Transverse colon (tissue), 4 donors: ENCODE results near the gene KIAA1217. TPM values are rescaled to one million over a fixed set of nuclear protein-coding genes. Genes with fewer than 3 reads are reported as not detected.

Source experiments
- DNase-seq: peaks from one replicate; pipeline ENCODE4 v3.0.0-alpha.2; 2019
- H3K27ac ChIP-seq, 4 donors: fragments of 200-600 bp; sonication (generic); 2 replicates each; pipeline ENCODE4 v1.5.1; 2016 to 2018; ENCODE audit warnings: inconsistent platforms in 4 of 4
- H3K27me3 ChIP-seq: fragments of 200-600 bp; sonication (generic); 2 replicates; pipeline ENCODE4 v1.5.1; 2017; ENCODE audit warnings: inconsistent platforms
- H3K36me3 ChIP-seq, 4 donors: fragments of 200-600 bp; sonication (generic); 2 replicates each; pipeline ENCODE4 v1.5.1; 2017 to 2019; ENCODE audit warnings: inconsistent platforms in 4 of 4
- H3K4me1 ChIP-seq, 4 donors: fragments of 200-600 bp; sonication (generic); 2 replicates each; pipeline ENCODE4 v1.5.1; 2017 to 2020; ENCODE audit warnings: inconsistent platforms in 4 of 4
- H3K4me3 ChIP-seq, 4 donors: fragments of 200-600 bp; sonication (generic); 1 replicate in 1 of 4; 2 replicates in 3 of 4; pipeline versions ENCODE4 v1.5.1 to v1.6.1; 2017 to 2019; ENCODE audit warnings: inconsistent platforms in 4 of 4
- H3K9me3 ChIP-seq, 2 donors: fragments of 200-600 bp; sonication (generic); 2 replicates each; pipeline ENCODE4 v1.5.1; 2017 to 2019; ENCODE audit warnings: inconsistent platforms in 2 of 2
- EP300 ChIP-seq: sonication (generic); formaldehyde crosslinking; IDR thresholded peaks from one replicate; pipeline ENCODE4 v1.6.1; 2017; ENCODE audit warnings: antibody characterized with exemption, low read depth
- POLR2A ChIP-seq: fragments of 450-650 bp; IDR thresholded peaks from one replicate; pipeline ENCODE4 v1.6.1; 2016; ENCODE audit warnings: antibody characterized with exemption, mild to moderate bottlenecking, moderate library complexity
- POLR2AphosphoS5 ChIP-seq, 3 donors: sonication (generic); formaldehyde crosslinking; IDR thresholded peaks; one replicate each; pipeline ENCODE4 v1.6.1; 2016; ENCODE audit warnings: antibody characterized with exemption in 3 of 3
- WGBS, 2 donors: methylation state at CpG; one replicate each; pipeline ENCODE4 v1.1.5; 2018; ENCODE audit warnings: low coverage in 1 of 2; 5-methylcytosine and 5-hydroxymethylcytosine counted together
- in situ Hi-C, 4 donors: fragments of 200-750 bp; cut with MboI; loops; one replicate each; pipeline versions ENCODE4 v1.15.0 to v1.15.1; 2017; ENCODE audit warnings: low sequenced_read_pairs in 3 of 4, low pct_ligation_motif_present in 1 of 4, low pct_unique_long_range_greater_than_20kb in 1 of 4
- intact Hi-C: fragments of 100-400 bp; cut with DNase I; formaldehyde crosslinking; loops from one replicate; pipeline ENCODE4 v1.15.1; 2023; ENCODE audit warnings: low total_unique reads
- total RNA-seq, 4 donors: library from RNA; depleted of rRNA; stranded (reverse); fragments of >200 nt; gene quantifications; one replicate each; pipeline ENCODE4 v1.1.0, GENCODE V29; 2016
- TF ChIP-seq, protein P1 (sequence below), 5 experiments: fragments of 200-600 bp in 3 of 5; fragments of 450-650 bp in 2 of 5; sonication (generic) in 3 of 5; IDR thresholded peaks; 1 replicate in 2 of 5; 2 replicates in 3 of 5; pipeline ENCODE4 v1.5.1; 2016 to 2017; ENCODE audit warnings: antibody characterized with exemption in 5 of 5, inconsistent platforms in 3 of 5, mild to moderate bottlenecking in 2 of 5, moderate library complexity in 1 of 5

KIAA1217 gene
- total RNA-seq, 4 donors from 2014 or later, result 56.5 to 175 (median 72.0) TPM

DNA sequence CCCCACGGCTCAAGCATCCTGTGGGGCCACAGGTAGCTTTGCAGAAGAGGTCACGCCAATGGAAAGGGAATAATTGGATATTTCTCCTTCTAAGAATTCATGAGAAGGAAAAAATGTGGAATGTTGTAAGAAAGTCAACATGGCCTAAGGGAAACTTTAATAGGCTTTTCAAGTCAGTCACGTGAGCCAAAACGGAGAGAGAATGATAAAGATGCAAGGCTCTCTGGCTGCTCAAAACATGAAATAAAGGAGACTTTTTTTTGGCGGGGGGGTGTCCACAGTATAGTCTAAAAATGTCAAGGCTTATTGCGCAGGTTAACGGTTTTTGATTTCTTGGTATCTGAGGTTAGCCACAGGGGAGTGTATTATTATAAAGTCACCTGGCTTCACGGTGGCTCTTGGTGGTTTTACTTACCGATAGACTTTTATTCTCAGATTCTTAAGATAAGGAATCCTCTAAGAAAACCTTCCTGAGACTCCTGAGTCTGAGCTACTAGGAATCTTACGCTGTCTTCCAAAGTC lies 366.6 kb downstream of the KIAA1217 start:
- WGBS, 2 donors, result 80 to 81% methylated on average over 10 of the region's 10 CpGs
- no peaks in the 10 kb centered on the region for H3K36me3 ChIP-seq
- intact Hi-C loops (no loop called here), in situ Hi-C loops (no loop called here)
- DNase-seq, result no peak
- TF ChIP-seq POLR2AphosphoS5 (IDR thresholded peaks at IDR 0.05) (no peak), POLR2A (no peak), EP300 (no peak)
- TF ChIP-seq, protein P1, sequence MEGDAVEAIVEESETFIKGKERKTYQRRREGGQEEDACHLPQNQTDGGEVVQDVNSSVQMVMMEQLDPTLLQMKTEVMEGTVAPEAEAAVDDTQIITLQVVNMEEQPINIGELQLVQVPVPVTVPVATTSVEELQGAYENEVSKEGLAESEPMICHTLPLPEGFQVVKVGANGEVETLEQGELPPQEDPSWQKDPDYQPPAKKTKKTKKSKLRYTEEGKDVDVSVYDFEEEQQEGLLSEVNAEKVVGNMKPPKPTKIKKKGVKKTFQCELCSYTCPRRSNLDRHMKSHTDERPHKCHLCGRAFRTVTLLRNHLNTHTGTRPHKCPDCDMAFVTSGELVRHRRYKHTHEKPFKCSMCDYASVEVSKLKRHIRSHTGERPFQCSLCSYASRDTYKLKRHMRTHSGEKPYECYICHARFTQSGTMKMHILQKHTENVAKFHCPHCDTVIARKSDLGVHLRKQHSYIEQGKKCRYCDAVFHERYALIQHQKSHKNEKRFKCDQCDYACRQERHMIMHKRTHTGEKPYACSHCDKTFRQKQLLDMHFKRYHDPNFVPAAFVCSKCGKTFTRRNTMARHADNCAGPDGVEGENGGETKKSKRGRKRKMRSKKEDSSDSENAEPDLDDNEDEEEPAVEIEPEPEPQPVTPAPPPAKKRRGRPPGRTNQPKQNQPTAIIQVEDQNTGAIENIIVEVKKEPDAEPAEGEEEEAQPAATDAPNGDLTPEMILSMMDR (IDR thresholded peaks at IDR 0.05), result no peak
- H3K4me1 ChIP-seq, result no peaks in the 10 kb centered on the region
- H3K27ac ChIP-seq, result no peak overlapping the region
- no peaks in the 10 kb centered on the region for H3K27me3 ChIP-seq
- no peak overlapping the region for H3K4me3 ChIP-seq
- no peaks in the 10 kb centered on the region for H3K9me3 ChIP-seq

DNA sequence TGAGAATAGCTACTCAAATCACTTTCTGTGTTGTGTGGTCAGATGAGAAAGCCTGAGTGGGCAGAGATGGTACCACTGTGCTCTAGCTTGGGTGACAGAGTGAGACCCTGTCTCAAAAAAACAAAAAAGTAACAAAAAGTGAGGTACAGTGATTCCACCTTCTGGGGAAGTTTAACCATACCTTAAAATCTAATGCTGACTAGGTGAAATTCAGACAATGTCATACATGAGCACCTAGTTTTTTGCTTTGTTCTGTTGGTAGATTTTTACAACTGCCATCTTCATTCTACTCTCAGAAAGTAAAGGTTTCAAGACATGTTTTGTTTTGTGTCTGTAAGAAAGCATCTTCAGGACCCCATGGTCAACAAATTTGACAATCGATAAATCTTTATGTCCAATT lies 370.5 kb downstream of the KIAA1217 start:
- in situ Hi-C loops (no loop called here), intact Hi-C loops (no loop called here)
- Histone ChIP-seq H3K27ac (no peak overlapping the region), H3K36me3 (no peaks in the 10 kb centered on the region), H3K4me1 (no peaks in the 10 kb centered on the region), H3K9me3 (no peaks in the 10 kb centered on the region), H3K4me3 (no peak overlapping the region), H3K27me3 (no peaks in the 10 kb centered on the region)
- no peak for TF ChIP-seq POLR2A
- TF ChIP-seq EP300, result no peak
- TF ChIP-seq POLR2AphosphoS5 (IDR thresholded peaks at IDR 0.05), result no peak
- TF ChIP-seq, protein P1 (IDR thresholded peaks at IDR 0.05), result no peak
- WGBS, 2 donors, result 90 to 100% methylated on average over 1 of the region's 1 CpG
- no peak for DNase-seq

DNA sequence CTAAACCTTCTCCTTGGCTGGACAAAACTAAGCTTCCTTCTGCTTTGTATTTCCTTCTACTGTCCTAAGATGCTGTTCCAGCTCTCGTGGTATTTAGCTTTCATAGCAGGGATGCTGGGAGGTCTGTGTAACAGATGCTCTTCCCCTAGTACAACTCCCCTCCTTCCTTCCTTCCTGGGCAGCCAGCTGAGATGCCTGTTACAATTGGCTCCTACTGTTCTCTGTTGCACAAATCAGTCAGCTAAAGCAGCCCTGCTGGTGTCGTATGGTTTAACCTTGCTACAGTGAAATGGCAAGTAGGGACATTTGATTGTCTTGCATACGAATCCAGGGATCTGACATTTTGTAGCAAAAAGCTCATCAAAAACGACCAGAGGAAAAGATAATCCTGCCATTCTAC lies 371.0 kb downstream of the KIAA1217 start:
- in situ Hi-C loops (no loop called here), intact Hi-C loops (no loop called here)
- H3K9me3 ChIP-seq, result no peaks in the 10 kb centered on the region
- H3K36me3 ChIP-seq, result no peaks in the 10 kb centered on the region
- H3K4me1 ChIP-seq, result no peaks in the 10 kb centered on the region
- no peak overlapping the region for H3K27ac ChIP-seq
- DNase-seq, result no peak
- WGBS, 2 donors, result 65 to 69% methylated on average over 4 of the region's 4 CpGs
- H3K27me3 ChIP-seq, result no peaks in the 10 kb centered on the region
- no peak for TF ChIP-seq POLR2A
- no peak overlapping the region for H3K4me3 ChIP-seq

DNA sequence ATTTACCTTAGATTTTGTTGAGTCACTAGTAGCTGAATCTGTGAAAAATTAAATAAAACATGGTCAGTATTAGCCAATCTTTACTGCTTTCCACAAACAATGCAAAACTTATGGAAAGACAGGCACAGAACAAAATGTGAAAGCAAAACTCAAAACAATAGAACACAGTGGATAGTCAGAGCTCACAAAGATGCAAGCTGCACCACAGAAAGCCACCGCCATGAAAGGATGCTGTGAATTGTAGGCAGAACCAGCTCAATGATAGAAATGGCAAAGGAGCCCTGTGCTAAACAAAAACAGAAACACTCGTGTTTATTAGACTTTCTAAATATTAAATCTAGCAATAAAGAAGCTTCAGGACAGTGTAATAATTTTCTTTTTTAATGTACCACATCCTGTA lies 380.3 kb downstream of the KIAA1217 start:
- peaks cover 0 to 82% (median 31%) of the 10 kb centered on the region in 4 donors for H3K36me3 ChIP-seq
- intact Hi-C loops (no loop called here), in situ Hi-C loops (no loop called here)
- 86 to 100% methylated on average over 2 of the region's 2 CpGs for WGBS, 2 donors
- no peak overlapping the region for H3K27ac ChIP-seq
- no peak for DNase-seq
- H3K9me3 ChIP-seq, result no peaks in the 10 kb centered on the region
- H3K4me3 ChIP-seq, result no peak overlapping the region
- no peaks in the 10 kb centered on the region for H3K27me3 ChIP-seq
- H3K4me1 ChIP-seq, result no peaks in the 10 kb centered on the region
- TF ChIP-seq, protein P1 (IDR thresholded peaks at IDR 0.05), result no peak
- TF ChIP-seq POLR2A (no peak), EP300 (no peak), POLR2AphosphoS5 (IDR thresholded peaks at IDR 0.05) (no peak)

DNA sequence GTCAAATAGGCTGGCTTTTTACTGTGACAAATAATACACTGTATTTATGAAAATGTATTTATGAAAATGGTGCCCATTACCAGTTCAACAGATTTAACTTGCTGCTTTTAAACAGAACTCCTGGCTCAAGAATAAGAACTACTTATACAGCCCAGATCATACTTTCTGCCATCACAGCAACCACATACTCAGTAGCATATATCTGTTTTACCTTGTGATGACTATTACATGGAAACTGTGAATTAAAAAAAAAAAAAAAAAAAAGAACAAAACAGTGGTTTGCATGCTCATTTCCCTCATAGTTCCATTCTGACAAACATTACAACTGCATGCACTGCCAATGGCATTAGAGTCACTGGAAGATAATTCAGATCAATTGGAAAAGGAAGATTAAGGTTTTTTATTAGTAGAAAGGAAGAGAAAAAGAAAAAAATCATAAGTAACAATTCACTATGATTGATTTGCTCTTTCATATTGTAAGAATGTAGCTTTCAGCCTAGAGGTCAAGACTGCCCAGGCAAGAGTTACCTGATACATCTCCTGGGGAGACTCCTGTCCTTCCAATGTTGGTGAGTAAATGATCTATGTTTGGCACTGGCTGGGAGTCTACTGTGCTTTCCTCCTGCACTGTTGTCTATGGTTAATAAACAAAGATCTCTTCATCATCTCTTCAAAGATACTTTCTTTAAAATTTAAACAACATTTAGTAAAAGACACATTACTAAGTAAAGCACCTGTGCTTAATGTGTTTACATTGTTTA lies 381.9 kb downstream of the KIAA1217 start:
- in situ Hi-C loops (no loop called here), intact Hi-C loops (no loop called here)
- TF ChIP-seq POLR2AphosphoS5 (IDR thresholded peaks at IDR 0.05) (no peak), POLR2A (no peak), EP300 (no peak)
- TF ChIP-seq, protein P1 (IDR thresholded peaks at IDR 0.05), result no peak

More for the DNA sequence above, 381.9 kb downstream of the KIAA1217 start:
- no peak for DNase-seq
- H3K27me3 ChIP-seq, result no peaks in the 10 kb centered on the region
- no peak overlapping the region for H3K27ac ChIP-seq
- H3K9me3 ChIP-seq, result no peaks in the 10 kb centered on the region
- no peaks in the 10 kb centered on the region for H3K4me1 ChIP-seq
- H3K4me3 ChIP-seq, result no peak overlapping the region
- peaks cover 0 to 92% (median 36%) of the 10 kb centered on the region in 4 donors for H3K36me3 ChIP-seq
